Measurements from ENCODE around the gene EPHB6.

DNA sequence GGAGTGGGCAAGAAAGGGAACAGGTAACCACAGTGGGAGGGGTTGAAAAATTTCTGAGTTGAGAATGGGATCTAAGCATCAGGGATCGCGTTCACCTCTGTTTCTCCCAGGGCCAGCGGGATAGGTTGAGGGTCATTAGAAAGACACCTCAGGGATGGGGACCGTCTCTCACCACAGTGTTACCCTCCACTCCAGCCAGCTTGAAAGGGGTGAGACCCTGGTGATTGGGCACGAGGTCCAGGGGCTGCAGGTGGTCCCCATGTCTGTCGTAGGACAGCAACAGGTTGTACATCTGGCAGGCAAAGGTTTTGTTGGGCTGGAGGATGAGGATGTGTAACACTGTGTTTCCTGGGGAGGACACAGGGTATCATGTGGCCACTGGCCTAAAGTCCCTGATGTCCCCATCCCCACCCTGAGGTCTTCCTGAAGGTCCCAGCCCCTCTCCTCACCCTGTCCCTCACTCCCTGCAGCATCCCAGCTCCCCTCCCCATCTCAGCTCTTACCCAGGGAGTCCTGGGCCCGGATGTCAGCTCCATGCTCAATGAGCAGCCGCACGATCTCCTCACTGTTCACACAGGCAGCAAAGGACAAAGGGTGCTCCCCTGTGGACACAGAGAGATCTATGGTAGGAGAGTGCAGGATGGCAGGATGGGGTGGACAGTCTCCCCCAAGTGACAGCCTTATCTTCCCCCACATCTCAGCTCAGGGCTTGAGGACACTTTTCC lies 21.5 kb downstream of the EPHB6 start:
- TF ChIP-seq, protein P1, sequence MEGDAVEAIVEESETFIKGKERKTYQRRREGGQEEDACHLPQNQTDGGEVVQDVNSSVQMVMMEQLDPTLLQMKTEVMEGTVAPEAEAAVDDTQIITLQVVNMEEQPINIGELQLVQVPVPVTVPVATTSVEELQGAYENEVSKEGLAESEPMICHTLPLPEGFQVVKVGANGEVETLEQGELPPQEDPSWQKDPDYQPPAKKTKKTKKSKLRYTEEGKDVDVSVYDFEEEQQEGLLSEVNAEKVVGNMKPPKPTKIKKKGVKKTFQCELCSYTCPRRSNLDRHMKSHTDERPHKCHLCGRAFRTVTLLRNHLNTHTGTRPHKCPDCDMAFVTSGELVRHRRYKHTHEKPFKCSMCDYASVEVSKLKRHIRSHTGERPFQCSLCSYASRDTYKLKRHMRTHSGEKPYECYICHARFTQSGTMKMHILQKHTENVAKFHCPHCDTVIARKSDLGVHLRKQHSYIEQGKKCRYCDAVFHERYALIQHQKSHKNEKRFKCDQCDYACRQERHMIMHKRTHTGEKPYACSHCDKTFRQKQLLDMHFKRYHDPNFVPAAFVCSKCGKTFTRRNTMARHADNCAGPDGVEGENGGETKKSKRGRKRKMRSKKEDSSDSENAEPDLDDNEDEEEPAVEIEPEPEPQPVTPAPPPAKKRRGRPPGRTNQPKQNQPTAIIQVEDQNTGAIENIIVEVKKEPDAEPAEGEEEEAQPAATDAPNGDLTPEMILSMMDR (conservative IDR thresholded peaks at IDR 0.05; ENCODE audit: low read depth, low read length): no peak
- TF ChIP-seq EZH2phosphoT487 (IDR thresholded peaks at IDR 0.05; ENCODE audit: borderline replicate concordance, low read length) (no peak), EZH2 (IDR thresholded peaks at IDR 0.05; ENCODE audit: low read length, unreplicated experiment) (no peak)

Measured in PC-3 (cell line).